Central memory CD8-positive, alpha-beta T cell (primary cell): ENCODE data around the gene MCF2L.

ENCODE experiments used
- ATAC-seq: fragments of 150-1000 bp; cut with Tn5 transposase; replicated peaks from 2 replicates; pipeline ENCODE4 v1.10.0; 2022; ENCODE audit warnings: mild to moderate bottlenecking, moderate FRiP score, moderate number of reproducible peaks; ENCODE audit not compliant: poor library complexity, severe bottlenecking; ENCODE audit errors: extremely low read depth
- DNase-seq, 2 donors: peaks; one replicate each; pipeline ENCODE4 v3.0.0; 2021; ENCODE audit warnings: low spot score in 2 of 2
- H3K27ac Mint-ChIP-seq: one replicate; pipeline ENCODE4 v1.8.0; 2022; ENCODE audit warnings: low read depth, mild to moderate bottlenecking, moderate library complexity, mixed read lengths
- H3K27me3 Mint-ChIP-seq: one replicate; pipeline ENCODE4 v1.8.0; 2022; ENCODE audit warnings: mixed read lengths
- H3K36me3 Mint-ChIP-seq: one replicate; pipeline ENCODE4 v1.8.0; 2022; ENCODE audit warnings: mild to moderate bottlenecking, moderate library complexity, mixed read lengths; ENCODE audit not compliant: insufficient read depth
- H3K4me1 Mint-ChIP-seq: one replicate; pipeline ENCODE4 v1.8.0; 2022; ENCODE audit warnings: mixed read lengths
- H3K4me3 Mint-ChIP-seq: one replicate; pipeline ENCODE4 v1.8.0; 2022; ENCODE audit warnings: mild to moderate bottlenecking, moderate library complexity, mixed read lengths
- H3K9me3 Mint-ChIP-seq: one replicate; pipeline ENCODE4 v1.8.0; 2022; ENCODE audit warnings: mixed read lengths

The MCF2L gene

DNA sequence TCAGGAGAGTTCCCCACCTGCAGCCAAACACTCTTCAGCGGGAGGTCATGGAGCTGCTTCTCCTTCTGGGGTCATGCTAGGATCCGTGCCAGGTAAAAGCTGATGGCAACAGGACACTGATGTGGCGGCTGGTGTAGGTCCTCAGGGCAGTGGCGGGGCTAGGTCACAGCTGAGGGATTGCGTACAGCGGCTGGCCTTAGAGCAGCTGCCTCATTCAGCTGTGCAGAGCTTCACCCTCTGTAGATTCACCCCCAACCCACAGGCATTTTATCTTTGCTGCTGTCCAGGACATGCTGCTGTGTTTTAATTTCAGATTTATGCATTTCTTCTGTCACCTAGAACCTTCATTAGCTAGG lies 2.3 kb downstream of the MCF2L start:
- no peaks in the 10 kb centered on the region for H3K9me3 Mint-ChIP-seq
- H3K27ac Mint-ChIP-seq: no peak overlapping the region
- no peaks in the 10 kb centered on the region for H3K27me3 Mint-ChIP-seq
- peaks cover 22% of the 10 kb centered on the region for H3K4me1 Mint-ChIP-seq
- peaks cover 6% of the 10 kb centered on the region for H3K36me3 Mint-ChIP-seq
- DNase-seq: no peak
- no peak for ATAC-seq
- H3K4me3 Mint-ChIP-seq: no peak overlapping the region

GRCh38 chr13:112972258-112972657 lies 3.2 kb downstream of the MCF2L start:
- H3K4me1 Mint-ChIP-seq: peaks cover 22% of the 10 kb centered on the region
- no peaks in the 10 kb centered on the region for H3K9me3 Mint-ChIP-seq
- H3K36me3 Mint-ChIP-seq: peaks cover 6% of the 10 kb centered on the region
- ATAC-seq (no peak), DNase-seq (no peak)
- H3K27ac Mint-ChIP-seq: no peak overlapping the region
- H3K4me3 Mint-ChIP-seq: no peak overlapping the region
- H3K27me3 Mint-ChIP-seq: no peaks in the 10 kb centered on the region

DNA sequence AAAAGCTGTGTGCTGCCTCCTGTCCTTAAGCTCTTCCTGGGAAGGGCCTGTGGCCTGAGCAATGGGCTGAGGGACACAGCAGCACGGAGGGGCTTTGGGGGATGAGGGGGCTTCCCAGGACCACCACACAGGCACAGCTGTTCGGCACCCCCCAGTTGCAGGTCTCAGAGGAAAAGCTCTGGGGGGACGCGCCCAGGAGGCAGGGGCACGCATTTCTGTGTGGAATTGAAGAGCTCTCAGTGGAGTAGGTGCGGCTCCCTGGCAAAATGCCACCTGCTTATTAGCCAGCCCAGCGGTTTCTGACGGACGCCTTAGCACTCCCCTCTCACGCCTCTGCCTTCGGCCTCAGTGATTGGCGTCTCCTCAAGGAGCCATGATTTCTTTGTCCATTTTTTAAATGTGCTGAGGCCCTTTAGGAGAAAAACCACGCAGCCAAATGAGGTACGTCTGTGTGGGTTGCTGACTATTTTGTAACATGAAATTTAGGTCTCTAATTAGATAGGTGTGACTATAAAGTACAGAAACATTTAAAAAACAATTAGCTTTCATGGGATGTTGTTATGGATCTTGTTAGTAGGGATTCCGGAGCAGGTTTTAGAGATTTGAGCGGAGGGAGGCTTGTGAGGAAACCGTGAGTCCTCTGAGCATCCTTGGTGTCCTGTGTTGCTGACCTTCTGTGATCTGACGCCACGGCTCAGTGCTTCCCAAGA lies 4.0 kb downstream of the MCF2L start:
- ATAC-seq (no peak), DNase-seq (no peak)
- no peaks in the 10 kb centered on the region for H3K27me3 Mint-ChIP-seq
- peaks cover 6% of the 10 kb centered on the region for H3K36me3 Mint-ChIP-seq
- no peak overlapping the region for H3K27ac Mint-ChIP-seq
- H3K9me3 Mint-ChIP-seq: no peaks in the 10 kb centered on the region
- peaks cover 19% of the 10 kb centered on the region for H3K4me1 Mint-ChIP-seq
- no peak overlapping the region for H3K4me3 Mint-ChIP-seq

DNA sequence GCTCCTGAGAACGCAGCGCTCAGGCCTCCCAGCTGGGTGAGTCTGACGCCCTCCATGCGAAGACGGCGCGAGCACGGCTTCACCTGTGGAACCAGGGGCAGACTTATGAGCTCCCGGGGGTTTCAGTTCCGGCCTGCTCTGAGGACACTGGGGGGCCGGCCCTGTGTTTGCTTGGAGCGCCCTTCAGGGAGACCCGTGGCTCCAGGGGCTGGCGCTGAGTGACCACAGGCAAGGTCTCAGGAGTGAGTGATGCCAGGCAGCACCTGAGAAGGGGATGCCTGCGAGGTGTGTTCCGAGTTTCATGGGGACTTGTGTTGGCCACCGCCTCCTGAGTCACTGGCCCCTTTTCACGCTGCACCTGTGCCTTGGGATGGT lies 4.5 kb downstream of the MCF2L start:
- peaks cover 16% of the 10 kb centered on the region for H3K4me1 Mint-ChIP-seq
- DNase-seq: no peak
- peak overlapping the region; percentile 29 for H3K27ac Mint-ChIP-seq
- H3K9me3 Mint-ChIP-seq: no peaks in the 10 kb centered on the region
- H3K27me3 Mint-ChIP-seq: no peaks in the 10 kb centered on the region
- no peak for ATAC-seq
- no peak overlapping the region for H3K4me3 Mint-ChIP-seq
- H3K36me3 Mint-ChIP-seq: peaks cover 4% of the 10 kb centered on the region

DNA sequence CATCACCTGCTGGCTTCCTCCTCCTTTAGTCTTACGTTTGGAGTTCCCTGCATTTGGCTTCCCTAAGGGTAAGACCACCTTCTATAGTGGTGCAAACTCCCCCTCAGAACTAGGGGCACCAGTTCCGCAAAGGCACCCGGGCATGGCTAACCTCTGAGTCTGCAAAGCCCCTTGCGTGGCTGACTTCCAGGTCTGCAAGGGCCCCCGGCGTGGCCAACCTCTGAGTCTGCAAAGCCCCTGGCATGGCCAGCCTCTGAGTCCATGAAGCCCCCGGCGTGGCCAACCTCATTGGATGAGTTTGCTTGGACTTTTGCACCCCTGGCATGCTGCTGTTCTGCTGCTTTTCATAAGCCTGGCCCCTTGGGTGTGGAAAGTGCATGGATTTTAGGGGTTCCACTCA lies 5.1 kb downstream of the MCF2L start:
- Mint-ChIP-seq H3K27me3 (no peaks in the 10 kb centered on the region), H3K4me3 (no peak overlapping the region), H3K4me1 (peaks cover 15% of the 10 kb centered on the region), H3K27ac (peak overlapping the region; percentile 29), H3K9me3 (no peaks in the 10 kb centered on the region), H3K36me3 (peaks cover 4% of the 10 kb centered on the region)
- DNase-seq (no peak), ATAC-seq (no peak)

GRCh38 chr13:112974671-112975070 lies 5.7 kb downstream of the MCF2L start:
- ATAC-seq (no peak), DNase-seq (no peak)
- Mint-ChIP-seq H3K27me3 (no peaks in the 10 kb centered on the region), H3K4me3 (no peak overlapping the region), H3K27ac (no peak overlapping the region), H3K4me1 (peaks cover 9% of the 10 kb centered on the region), H3K9me3 (no peaks in the 10 kb centered on the region), H3K36me3 (peaks cover 1% of the 10 kb centered on the region)

DNA sequence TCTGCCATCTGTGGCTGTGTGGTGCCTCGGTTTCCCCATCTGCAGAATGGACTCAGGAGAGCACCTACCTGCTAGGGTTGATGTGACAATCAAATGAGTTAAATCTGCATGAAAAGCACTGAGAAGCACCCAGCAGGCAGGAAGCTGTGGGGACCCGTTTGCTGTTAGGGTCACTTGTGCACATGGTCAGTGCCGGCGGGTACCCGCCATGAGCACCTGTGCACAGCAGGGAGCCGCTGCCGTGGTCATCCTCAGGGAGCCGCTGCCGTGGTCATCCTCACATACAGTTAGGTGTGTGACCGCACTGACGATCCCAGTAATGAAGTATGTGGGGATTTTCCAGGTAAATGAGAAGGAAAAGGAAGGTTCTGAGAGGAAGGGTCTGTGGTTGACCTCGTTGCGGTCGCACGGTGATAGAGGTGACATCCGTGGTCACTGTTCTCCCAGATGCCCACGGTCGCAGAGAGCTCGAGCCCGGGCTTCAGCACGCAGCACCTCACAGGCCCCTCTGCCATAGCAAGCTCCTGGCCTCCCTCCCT lies 6.5 kb downstream of the MCF2L start:
- ATAC-seq: no peak
- Mint-ChIP-seq H3K4me1 (peaks cover 1% of the 10 kb centered on the region), H3K4me3 (no peak overlapping the region), H3K9me3 (no peaks in the 10 kb centered on the region), H3K36me3 (no peaks in the 10 kb centered on the region), H3K27me3 (no peaks in the 10 kb centered on the region), H3K27ac (no peak overlapping the region)
- no peak for DNase-seq

DNA sequence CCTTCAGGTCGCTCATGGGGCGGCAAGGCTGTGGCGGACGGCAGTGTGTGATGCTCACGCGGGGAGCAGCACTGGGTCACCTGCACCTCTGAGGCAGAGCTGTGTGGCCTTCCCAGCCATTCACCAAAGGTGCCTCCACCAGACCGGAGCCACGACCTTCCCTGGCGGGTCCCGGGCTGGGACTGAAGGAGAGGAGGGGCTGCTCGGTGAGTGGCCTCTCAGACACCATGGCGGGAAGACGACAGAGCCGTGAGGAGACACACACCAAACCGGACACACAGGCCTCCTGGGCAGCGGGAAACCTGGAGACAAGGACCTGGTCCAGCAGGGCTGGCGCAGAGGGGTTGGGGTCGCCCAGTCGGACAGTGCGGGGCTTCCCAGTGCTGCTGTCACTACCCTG lies 7.5 kb downstream of the MCF2L start:
- Mint-ChIP-seq H3K27ac (no peak overlapping the region), H3K4me1 (no peaks in the 10 kb centered on the region)

DNA sequence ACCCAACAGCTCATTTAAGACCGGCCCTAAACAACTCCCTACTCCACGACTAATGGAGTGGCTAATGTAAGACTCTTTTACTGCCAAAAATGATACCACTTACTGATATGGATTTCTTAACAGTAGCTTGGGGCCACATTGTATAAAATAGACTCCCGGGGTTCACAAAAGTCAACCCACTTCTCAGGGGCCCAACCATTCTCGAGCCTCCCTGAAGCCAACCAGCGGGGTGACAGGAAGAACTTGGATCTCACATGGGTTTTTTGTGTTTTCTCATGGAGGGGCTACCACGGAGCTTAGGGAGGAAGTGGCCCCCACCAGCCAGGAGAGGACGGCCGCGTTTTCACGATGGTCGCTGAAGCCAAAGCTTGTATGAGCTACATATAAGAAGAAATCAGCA lies 8.1 kb downstream of the MCF2L start:
- no peak for DNase-seq
- Mint-ChIP-seq H3K27me3 (no peaks in the 10 kb centered on the region), H3K9me3 (no peaks in the 10 kb centered on the region), H3K4me3 (no peak overlapping the region), H3K4me1 (no peaks in the 10 kb centered on the region), H3K27ac (no peak overlapping the region), H3K36me3 (no peaks in the 10 kb centered on the region)
- no peak for ATAC-seq

More for the DNA sequence above, 7.5 kb downstream of the MCF2L start:
- no peak for DNase-seq
- H3K9me3 Mint-ChIP-seq: no peaks in the 10 kb centered on the region
- no peaks in the 10 kb centered on the region for H3K27me3 Mint-ChIP-seq
- ATAC-seq: no peak
- no peak overlapping the region for H3K4me3 Mint-ChIP-seq
- no peaks in the 10 kb centered on the region for H3K36me3 Mint-ChIP-seq

DNA sequence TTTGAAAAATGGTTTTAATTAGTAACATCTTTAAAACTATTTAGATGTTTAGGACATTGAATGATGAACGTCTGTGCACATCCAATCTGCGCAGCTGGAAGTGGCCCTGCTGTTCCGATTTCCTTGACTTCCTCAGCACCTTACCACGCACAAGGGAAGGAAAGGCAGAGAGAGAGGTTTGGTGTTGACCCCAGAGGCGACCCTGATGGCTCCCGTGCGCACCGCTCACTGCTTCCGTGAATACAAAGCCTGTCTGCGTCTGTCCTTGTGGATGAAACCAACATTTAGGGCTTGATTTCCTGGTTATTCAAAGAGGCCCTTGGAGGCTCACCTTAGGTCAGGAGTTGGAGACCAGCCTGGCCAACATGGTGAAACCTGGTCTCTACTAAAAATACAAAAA lies 8.5 kb downstream of the MCF2L start:
- no peaks in the 10 kb centered on the region for H3K27me3 Mint-ChIP-seq
- H3K4me1 Mint-ChIP-seq: no peaks in the 10 kb centered on the region
- H3K27ac Mint-ChIP-seq: no peak overlapping the region
- H3K4me3 Mint-ChIP-seq: no peak overlapping the region
- no peaks in the 10 kb centered on the region for H3K9me3 Mint-ChIP-seq
- no peak for ATAC-seq
- no peak for DNase-seq
- H3K36me3 Mint-ChIP-seq: no peaks in the 10 kb centered on the region

GRCh38 chr13:112978561-112979405 lies 9.8 kb downstream of the MCF2L start:
- Mint-ChIP-seq H3K27me3 (no peaks in the 10 kb centered on the region), H3K4me3 (no peak overlapping the region), H3K36me3 (no peaks in the 10 kb centered on the region), H3K27ac (no peak overlapping the region), H3K4me1 (no peaks in the 10 kb centered on the region), H3K9me3 (no peaks in the 10 kb centered on the region)
- DNase-seq: no peak
- ATAC-seq: no peak

GRCh38 chr13:112979406-112979902 lies 10.4 kb downstream of the MCF2L start:
- Mint-ChIP-seq H3K4me1 (no peaks in the 10 kb centered on the region), H3K27me3 (no peaks in the 10 kb centered on the region), H3K4me3 (no peak overlapping the region), H3K9me3 (no peaks in the 10 kb centered on the region), H3K36me3 (no peaks in the 10 kb centered on the region), H3K27ac (no peak overlapping the region)
- DNase-seq (no peak), ATAC-seq (no peak)

GRCh38 chr13:112980434-112980833 lies 11.4 kb downstream of the MCF2L start:
- Mint-ChIP-seq H3K27ac (no peak overlapping the region), H3K4me1 (no peaks in the 10 kb centered on the region)
- no peak for ATAC-seq

More at GRCh38 chr13:112980434-112980833, 11.4 kb downstream of the MCF2L start:
- DNase-seq: no peak
- Mint-ChIP-seq H3K27me3 (no peaks in the 10 kb centered on the region), H3K9me3 (no peaks in the 10 kb centered on the region), H3K36me3 (no peaks in the 10 kb centered on the region), H3K4me3 (no peak overlapping the region)
